ENCODE data around the gene IL5. TPM values are rescaled to one million over a fixed set of nuclear protein-coding genes. Genes with fewer than 3 reads are reported as not detected.

The IL5 gene
- total and polyA plus RNA-seq, 10 donors: not detected

GRCh38 chr5:132498686-132499271, 44.5 kb downstream of the IL5 start:
- intact Hi-C loops (cut with DNase I; ENCODE audit: low total_unique reads): no loop called here
- no peak for DNase-seq
- Histone ChIP-seq H3K36me3 (no peaks in the 10 kb centered on the region), H3K27ac (peak overlapping the region; percentile 45 to 100 (median 98)), H3K27me3 (replicated peaks in 1 of 7) (no peaks in the 10 kb centered on the region), H3K4me3 (no peak overlapping the region), H3K9me3 (no peaks in the 10 kb centered on the region), H3K4me1 (peaks cover 33 to 99% (median 74%) of the 10 kb centered on the region in 6 donors)
- no peak for TF ChIP-seq POLR2A (IDR thresholded peaks at IDR 0.05)
- no peak for TF ChIP-seq POLR2AphosphoS5 (IDR thresholded peaks at IDR 0.05)
- TF ChIP-seq CTCF (IDR thresholded peaks at IDR 0.05 in 8 of 11, conservative IDR thresholded peaks at IDR 0.05 in 3 of 11): no peak
- 76 to 86% (median 85%) methylated on average over 4 of the region's 4 CpGs for WGBS, 5 donors

GRCh38 chr5:132498152-132498551, 45.2 kb downstream of the IL5 start:
- no peaks in the 10 kb centered on the region for H3K27me3 ChIP-seq (replicated peaks in 1 of 7)
- H3K9me3 ChIP-seq: no peaks in the 10 kb centered on the region
- peaks cover 33 to 99% (median 78%) of the 10 kb centered on the region in 6 donors for H3K4me1 ChIP-seq
- no peak overlapping the region for H3K4me3 ChIP-seq
- no peak for TF ChIP-seq POLR2AphosphoS5 (IDR thresholded peaks at IDR 0.05)
- no peak for TF ChIP-seq POLR2A (IDR thresholded peaks at IDR 0.05)
- TF ChIP-seq CTCF (IDR thresholded peaks at IDR 0.05 in 8 of 11, conservative IDR thresholded peaks at IDR 0.05 in 3 of 11): no peak
- no peaks in the 10 kb centered on the region for H3K36me3 ChIP-seq
- WGBS, 5 donors: 63 to 89% (median 78%) methylated on average over 2 to 3 of the region's 3 CpGs
- peak overlapping the region; percentile 90 to 100 (median 98) for H3K27ac ChIP-seq
- peak; percentile 78 for DNase-seq
- intact Hi-C loops (cut with DNase I; ENCODE audit: low total_unique reads): no loop called here

- H3K9me3 ChIP-seq: no peaks in the 10 kb centered on the region
- H3K27ac ChIP-seq: peak overlapping the region; percentile 90 to 100 (median 98)
- WGBS, 5 donors: 57 to 70% (median 65%) methylated on average over 6 of the region's 6 CpGs
- no peaks in the 10 kb centered on the region for H3K27me3 ChIP-seq (replicated peaks in 1 of 7)
- no peaks in the 10 kb centered on the region for H3K36me3 ChIP-seq
- TF ChIP-seq POLR2A (IDR thresholded peaks at IDR 0.05) (no peak), POLR2AphosphoS5 (IDR thresholded peaks at IDR 0.05) (peak in 2 of 3 donors; percentile 56 to 68)
- intact Hi-C loops (cut with DNase I; ENCODE audit: low total_unique reads): no loop called here
- peak overlapping the region in 6 of 8 donors; percentile 65 to 90 (median 79) for H3K4me3 ChIP-seq
- DNase-seq: peak; percentile 83
- peaks cover 33 to 99% (median 78%) of the 10 kb centered on the region in 6 donors for H3K4me1 ChIP-seq
These were observed 45.8 kb downstream of the IL5 start for GRCh38 chr5:132497488-132497997.

DNA sequence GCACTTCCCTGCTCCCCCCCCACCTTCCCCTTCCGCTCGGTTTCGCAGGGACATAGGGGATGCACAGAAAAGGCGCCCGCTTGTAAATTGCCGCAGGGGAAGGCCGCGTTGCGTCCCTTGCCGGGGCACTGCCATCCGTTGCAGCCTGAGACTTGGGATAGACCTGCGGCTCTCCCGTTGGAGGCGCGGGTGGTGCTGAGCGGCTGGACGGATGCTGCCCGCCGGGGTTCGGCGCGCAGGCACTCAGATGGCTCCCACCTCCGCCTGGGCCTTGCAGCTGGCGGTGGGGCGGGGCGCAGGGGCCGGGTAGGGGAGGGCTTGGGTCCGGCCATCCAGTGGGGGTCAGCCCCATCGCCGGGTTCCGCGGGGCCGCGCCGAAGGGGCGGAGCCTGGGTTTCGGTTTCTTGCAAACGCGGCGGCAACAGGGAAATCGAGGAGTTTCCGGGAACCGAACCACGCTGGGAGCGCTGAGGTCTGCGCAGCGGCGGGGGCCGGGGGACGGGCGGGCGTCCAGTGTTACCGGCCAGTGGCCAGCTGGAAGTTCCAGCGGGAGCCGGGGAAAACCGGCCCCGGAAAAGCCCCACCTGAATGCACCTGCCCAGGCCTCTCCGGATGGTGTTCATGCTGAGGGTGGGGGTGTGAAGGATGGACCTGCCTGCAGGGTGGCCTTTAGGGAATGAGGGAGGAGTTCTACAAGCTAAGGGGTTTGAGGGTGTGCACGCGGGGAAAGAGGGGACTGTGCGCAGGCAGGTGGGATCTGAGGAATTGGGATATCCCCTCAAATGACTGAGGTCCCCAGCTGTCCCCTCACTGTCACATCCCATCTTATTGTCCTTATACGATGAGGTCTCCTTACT, 46.5 kb downstream of the IL5 start:
- peaks cover 36 to 99% (median 78%) of the 10 kb centered on the region in 6 donors for H3K4me1 ChIP-seq
- 4 to 9% (median 4%) methylated on average over 22 to 62 of the region's 62 CpGs for WGBS, 5 donors
- TF ChIP-seq POLR2AphosphoS5 (IDR thresholded peaks at IDR 0.05) (peak; percentile 59 to 87 (median 86)), CTCF (IDR thresholded peaks at IDR 0.05 in 8 of 11, conservative IDR thresholded peaks at IDR 0.05 in 3 of 11) (peak in 1 of 11 experiments; percentile 10), POLR2A (IDR thresholded peaks at IDR 0.05) (peak in 1 of 3 donors; percentile 5)
- H3K36me3 ChIP-seq: no peaks in the 10 kb centered on the region
- DNase-seq: peak; percentile 97
- H3K27me3 ChIP-seq (replicated peaks in 1 of 7): no peaks in the 10 kb centered on the region
- H3K4me3 ChIP-seq: peak overlapping the region; percentile 39 to 90 (median 75)
- H3K9me3 ChIP-seq: no peaks in the 10 kb centered on the region
- peak overlapping the region; percentile 90 to 100 (median 98) for H3K27ac ChIP-seq
- intact Hi-C loops (cut with DNase I; ENCODE audit: low total_unique reads): no loop called here

Data from spleen (tissue), 11 donors.